ENCODE results near the gene ABHD12.

DNA sequence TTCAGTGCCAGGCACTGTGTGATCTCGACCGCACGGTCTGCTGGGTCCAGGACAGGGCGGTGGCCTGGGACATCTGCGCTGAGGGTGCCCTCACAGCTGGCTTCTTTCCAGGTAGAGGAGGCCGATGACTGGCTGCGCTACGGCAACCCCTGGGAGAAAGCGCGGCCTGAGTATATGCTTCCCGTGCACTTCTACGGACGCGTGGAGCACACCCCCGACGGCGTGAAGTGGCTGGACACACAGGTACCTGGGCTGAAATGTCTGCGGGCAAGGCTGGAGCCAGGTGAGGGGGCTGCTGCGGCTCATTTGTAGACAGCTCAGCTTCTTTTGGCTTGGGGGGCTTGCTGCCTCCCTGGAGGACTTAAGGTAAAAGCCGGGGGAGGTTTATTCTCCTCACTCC lies 116.2 kb downstream of the ABHD12 start:
- TF ChIP-seq, protein P1, sequence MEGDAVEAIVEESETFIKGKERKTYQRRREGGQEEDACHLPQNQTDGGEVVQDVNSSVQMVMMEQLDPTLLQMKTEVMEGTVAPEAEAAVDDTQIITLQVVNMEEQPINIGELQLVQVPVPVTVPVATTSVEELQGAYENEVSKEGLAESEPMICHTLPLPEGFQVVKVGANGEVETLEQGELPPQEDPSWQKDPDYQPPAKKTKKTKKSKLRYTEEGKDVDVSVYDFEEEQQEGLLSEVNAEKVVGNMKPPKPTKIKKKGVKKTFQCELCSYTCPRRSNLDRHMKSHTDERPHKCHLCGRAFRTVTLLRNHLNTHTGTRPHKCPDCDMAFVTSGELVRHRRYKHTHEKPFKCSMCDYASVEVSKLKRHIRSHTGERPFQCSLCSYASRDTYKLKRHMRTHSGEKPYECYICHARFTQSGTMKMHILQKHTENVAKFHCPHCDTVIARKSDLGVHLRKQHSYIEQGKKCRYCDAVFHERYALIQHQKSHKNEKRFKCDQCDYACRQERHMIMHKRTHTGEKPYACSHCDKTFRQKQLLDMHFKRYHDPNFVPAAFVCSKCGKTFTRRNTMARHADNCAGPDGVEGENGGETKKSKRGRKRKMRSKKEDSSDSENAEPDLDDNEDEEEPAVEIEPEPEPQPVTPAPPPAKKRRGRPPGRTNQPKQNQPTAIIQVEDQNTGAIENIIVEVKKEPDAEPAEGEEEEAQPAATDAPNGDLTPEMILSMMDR (IDR thresholded peaks at IDR 0.05 in 4 of 5, conservative IDR thresholded peaks at IDR 0.05 in 1 of 5): no peak
- no peak for TF ChIP-seq POLR2A (IDR thresholded peaks at IDR 0.05)
